Neural cell (in vitro differentiated cells): ENCODE data around the gene CXCL17. TPM values are rescaled to one million over a fixed set of nuclear protein-coding genes. Genes with fewer than 3 reads are reported as not detected.
"Not testable (repeated sequence)": the region's sequence is repeated elsewhere in the genome, so short reads cannot be mapped to it uniquely, and the experiment has no call there.

Experiments used
- H2AFZ ChIP-seq: fragments of 200-600, 300-800 bp; sonication (generic), shearing (Covaris generic); 2 replicates; pipeline ENCODE4 v1.6.0; 2014; ENCODE audit warnings: low read depth, mild to moderate bottlenecking, antibody characterized with exemption, low read length, moderate library complexity
- H3F3A ChIP-seq: fragments of 200-600 bp; shearing (Covaris generic); 2 replicates; pipeline ENCODE4 v1.6.1; 2016; ENCODE audit warnings: mild to moderate bottlenecking, moderate library complexity, mixed read lengths, antibody characterized with exemption, low read length; ENCODE audit not compliant: insufficient read depth, poor library complexity, severe bottlenecking
- H3K27ac ChIP-seq: fragments of 200-600, 300-800 bp; sonication (generic), shearing (Covaris generic); 2 replicates; pipeline ENCODE4 v1.5.1; 2014; ENCODE audit warnings: mild to moderate bottlenecking, low read length, moderate library complexity
- H3K27me3 ChIP-seq: fragments of 300-800, 200-600 bp; sonication (generic), shearing (Covaris generic); 2 replicates; pipeline ENCODE4 v1.6.0; 2014; ENCODE audit warnings: mild to moderate bottlenecking, low read depth, low read length, moderate library complexity; ENCODE audit not compliant: insufficient read depth
- H3K36me3 ChIP-seq: fragments of 300-800, 200-600 bp; sonication (generic), shearing (Covaris generic); 2 replicates; pipeline ENCODE4 v1.5.1; 2014; ENCODE audit warnings: mild to moderate bottlenecking, antibody characterized with exemption, low read length, moderate library complexity; ENCODE audit not compliant: insufficient read depth
- H3K4me2 ChIP-seq: fragments of 300-800, 200-600 bp; sonication (generic), shearing (Covaris generic); 2 replicates; pipeline ENCODE4 v1.6.0; 2014; ENCODE audit warnings: mild to moderate bottlenecking, low read length
- H3K4me3 ChIP-seq: fragments of 300-800, 200-600 bp; sonication (generic), shearing (Covaris generic); 2 replicates; pipeline ENCODE4 v1.5.1; 2014; ENCODE audit warnings: mild to moderate bottlenecking, low read length, moderate library complexity
- H3K79me2 ChIP-seq: fragments of 200-600 bp; shearing (Covaris generic); replicated peaks from 2 replicates; pipeline ENCODE4 v1.6.0; 2014; ENCODE audit warnings: mild to moderate bottlenecking, low read length, moderate library complexity; ENCODE audit not compliant: insufficient read depth
- H3K9ac ChIP-seq: fragments of 300-800, 200-600 bp; sonication (generic), shearing (Covaris generic); 2 replicates; pipeline ENCODE4 v1.6.1; 2016; ENCODE audit warnings: mild to moderate bottlenecking, low read length, mixed read lengths
- H3K9me2 ChIP-seq: fragments of 200-600 bp; shearing (Covaris generic); 2 replicates; pipeline ENCODE4 v1.6.1; 2016; ENCODE audit warnings: mild to moderate bottlenecking, low read length, mixed read lengths; ENCODE audit not compliant: insufficient read depth
- H3K9me3 ChIP-seq: fragments of 200-600, 300-800 bp; sonication (generic), shearing (Covaris generic); 2 replicates; pipeline ENCODE4 v1.6.1; 2016; ENCODE audit warnings: mild to moderate bottlenecking, mixed run types, low read length, moderate library complexity, mixed read lengths
- H4K20me1 ChIP-seq: fragments of 200-600 bp; shearing (Covaris generic); 2 replicates; pipeline ENCODE4 v1.6.1; 2016; ENCODE audit warnings: mild to moderate bottlenecking, mixed run types; ENCODE audit not compliant: insufficient read depth
- EP300 ChIP-seq: fragments of 450-650 bp; conservative IDR thresholded peaks from 2 replicates; pipeline ENCODE4 v1.6.1; 2014; ENCODE audit warnings: antibody characterized with exemption, mild to moderate bottlenecking, moderate library complexity; ENCODE audit not compliant: poor library complexity, severe bottlenecking
- EZH2 ChIP-seq: fragments of 200-600, 300-800 bp; shearing (Covaris generic), sonication (generic); IDR thresholded peaks from 2 replicates; pipeline ENCODE4 v1.6.1; 2014; ENCODE audit warnings: antibody characterized with exemption, low read length, borderline replicate concordance, mild to moderate bottlenecking; ENCODE audit not compliant: insufficient read depth, poor library complexity, severe bottlenecking
- MXI1 ChIP-seq: fragments of 450-650 bp; conservative IDR thresholded peaks from 2 replicates; pipeline ENCODE4 v1.6.1; 2014; ENCODE audit warnings: antibody characterized with exemption, mild to moderate bottlenecking; ENCODE audit not compliant: poor library complexity, severe bottlenecking
- POLR2AphosphoS5 ChIP-seq: IDR thresholded peaks from 2 replicates; pipeline ENCODE4 v1.6.1; 2012
- RAD21 ChIP-seq: fragments of 450-650 bp; conservative IDR thresholded peaks from 2 replicates; pipeline ENCODE4 v1.6.1; 2014; ENCODE audit warnings: antibody characterized with exemption, mild to moderate bottlenecking, moderate library complexity
- REST ChIP-seq: IDR thresholded peaks from 2 replicates; pipeline ENCODE4 v1.6.1; 2012; ENCODE audit warnings: borderline replicate concordance
- SMC3 ChIP-seq: fragments of 450-650 bp; conservative IDR thresholded peaks from 2 replicates; pipeline ENCODE4 v1.6.1; 2014; ENCODE audit warnings: antibody characterized with exemption, mild to moderate bottlenecking, moderate library complexity; ENCODE audit not compliant: poor library complexity
- TAF1 ChIP-seq: IDR thresholded peaks from 2 replicates; pipeline ENCODE4 v1.6.1; 2012; ENCODE audit warnings: low read depth
- polyA plus RNA-seq: library from polyadenylated mRNA; depleted of rRNA; stranded (reverse); fragments of >200 nt; gene quantifications from 2 replicates; pipeline ENCODE4 v1.2.3, GENCODE V29; 2014
- TF ChIP-seq, protein P1 (sequence below): fragments of 450-650 bp; IDR thresholded peaks from 2 replicates; pipeline ENCODE4 v1.5.1; 2014; ENCODE audit warnings: antibody characterized with exemption, mild to moderate bottlenecking, moderate library complexity; ENCODE audit not compliant: poor library complexity, severe bottlenecking

Gene CXCL17
- polyA plus RNA-seq, 1 donor from 2014 or later = not detected

GRCh38 chr19:42487032-42487797 is 44.5 kb upstream of the CXCL17 start:
- no peaks in the 10 kb centered on the region for H3K9me2 ChIP-seq
- TF ChIP-seq, protein P1, sequence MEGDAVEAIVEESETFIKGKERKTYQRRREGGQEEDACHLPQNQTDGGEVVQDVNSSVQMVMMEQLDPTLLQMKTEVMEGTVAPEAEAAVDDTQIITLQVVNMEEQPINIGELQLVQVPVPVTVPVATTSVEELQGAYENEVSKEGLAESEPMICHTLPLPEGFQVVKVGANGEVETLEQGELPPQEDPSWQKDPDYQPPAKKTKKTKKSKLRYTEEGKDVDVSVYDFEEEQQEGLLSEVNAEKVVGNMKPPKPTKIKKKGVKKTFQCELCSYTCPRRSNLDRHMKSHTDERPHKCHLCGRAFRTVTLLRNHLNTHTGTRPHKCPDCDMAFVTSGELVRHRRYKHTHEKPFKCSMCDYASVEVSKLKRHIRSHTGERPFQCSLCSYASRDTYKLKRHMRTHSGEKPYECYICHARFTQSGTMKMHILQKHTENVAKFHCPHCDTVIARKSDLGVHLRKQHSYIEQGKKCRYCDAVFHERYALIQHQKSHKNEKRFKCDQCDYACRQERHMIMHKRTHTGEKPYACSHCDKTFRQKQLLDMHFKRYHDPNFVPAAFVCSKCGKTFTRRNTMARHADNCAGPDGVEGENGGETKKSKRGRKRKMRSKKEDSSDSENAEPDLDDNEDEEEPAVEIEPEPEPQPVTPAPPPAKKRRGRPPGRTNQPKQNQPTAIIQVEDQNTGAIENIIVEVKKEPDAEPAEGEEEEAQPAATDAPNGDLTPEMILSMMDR = no peak
- TF ChIP-seq POLR2AphosphoS5 (no peak), EP300 (no peak), MXI1 (no peak), TAF1 (no peak), SMC3 (no peak), EZH2 (no peak), RAD21 (no peak), REST (no peak)

DNA sequence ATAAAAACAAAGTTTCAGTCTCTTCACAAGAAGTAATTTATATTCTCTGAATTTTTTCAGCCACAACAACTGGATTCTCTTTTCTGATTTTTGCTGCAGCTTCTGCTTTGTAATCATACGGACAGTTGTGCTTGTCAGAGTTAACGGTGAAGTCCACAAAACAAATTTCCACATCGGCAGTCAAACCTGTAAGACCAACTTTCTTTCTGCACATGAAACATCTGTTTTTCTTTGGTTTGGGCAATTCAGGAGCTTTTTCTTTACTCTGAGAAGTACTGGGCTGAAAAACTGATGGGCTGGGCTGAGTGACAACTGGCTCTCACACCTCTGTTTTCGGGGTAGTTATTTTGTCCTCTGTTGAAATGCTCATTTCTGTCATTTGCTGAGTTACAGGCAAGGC is 42.3 kb upstream of the CXCL17 start:
- H3K9ac ChIP-seq, H3K9me2 ChIP-seq, H3K36me3 ChIP-seq, H3K27ac ChIP-seq, H3K4me2 ChIP-seq, H3K4me3 ChIP-seq, H3F3A ChIP-seq, H3K27me3 ChIP-seq, H3K79me2 ChIP-seq, H3K9me3 ChIP-seq, H4K20me1 ChIP-seq, H2AFZ ChIP-seq: not testable (repeated sequence)

More at GRCh38 chr19:42487032-42487797, 44.5 kb upstream of the CXCL17 start:
- Histone ChIP-seq H2AFZ (no peak overlapping the region), H3K27ac (no peak overlapping the region), H3K4me3 (no peak overlapping the region), H4K20me1 (no peaks in the 10 kb centered on the region), H3K4me2 (no peak overlapping the region), H3K9me3 (no peaks in the 10 kb centered on the region), H3K79me2 (no peaks in the 10 kb centered on the region), H3K36me3 (no peaks in the 10 kb centered on the region), H3K9ac (no peak overlapping the region), H3K27me3 (no peaks in the 10 kb centered on the region), H3F3A (no peaks in the 10 kb centered on the region)
